Stimulated activated effector memory CD8-positive, alpha-beta T cell treated with anti-CD3 and anti-CD28 coated beads, Interleukin-12 subunit alpha, Interleukin-12 subunit beta, amount 100 ng/mL, for 72 hours (primary cell): ENCODE data around the gene KIFBP.
"Not testable (repeated sequence)": the region's sequence is repeated elsewhere in the genome, so short reads cannot be mapped to it uniquely, and the experiment has no call there.

Experiments used
- ATAC-seq: fragments of 150-1000 bp; cut with Tn5 transposase; 2 replicates; pipeline ENCODE4 v1.10.0; 2021
- DNase-seq, 2 donors: peaks; one replicate each; pipeline ENCODE4 v3.0.0; 2021 to 2022; ENCODE audit warnings: low spot score in 2 of 2
- H3K27ac Mint-ChIP-seq: one replicate; pipeline ENCODE4 v1.8.0; 2022; ENCODE audit warnings: mild to moderate bottlenecking, mixed read lengths
- H3K36me3 Mint-ChIP-seq: one replicate; pipeline ENCODE4 v1.8.0; 2022; ENCODE audit warnings: mild to moderate bottlenecking, mixed read lengths
- H3K4me1 Mint-ChIP-seq: one replicate; pipeline ENCODE4 v1.8.0; 2022; ENCODE audit warnings: mixed read lengths
- H3K4me3 Mint-ChIP-seq: one replicate; pipeline ENCODE4 v1.8.0; 2022; ENCODE audit warnings: mild to moderate bottlenecking, mixed read lengths
- H3K9me3 Mint-ChIP-seq: one replicate; pipeline ENCODE4 v1.8.0; 2022; ENCODE audit warnings: mixed read lengths

Gene KIFBP

GRCh38 chr10:68982389-68982788 lies 6.2 kb upstream of the KIFBP start:
- DNase-seq (peak in 1 of 2 donors; percentile 38), ATAC-seq (no peak)
- Mint-ChIP-seq H3K9me3 (no peaks in the 10 kb centered on the region), H3K27ac (peak overlapping the region; percentile 60), H3K4me3 (no peak overlapping the region), H3K36me3 (peaks cover 98% of the 10 kb centered on the region), H3K4me1 (peaks cover 11% of the 10 kb centered on the region)

GRCh38 chr10:68987611-68988010 lies 992 bp upstream of the KIFBP start:
- no peak for DNase-seq
- Mint-ChIP-seq H3K4me1 (peaks cover 45% of the 10 kb centered on the region), H3K27ac (no peak overlapping the region), H3K36me3 (peaks cover 66% of the 10 kb centered on the region), H3K4me3 (peak overlapping the region; percentile 91), H3K9me3 (no peaks in the 10 kb centered on the region)
- no peak for ATAC-seq

GRCh38 chr10:68989317-68989990 lies 851 bp downstream of the KIFBP start:
- Mint-ChIP-seq H3K9me3 (no peaks in the 10 kb centered on the region), H3K4me1 (peaks cover 52% of the 10 kb centered on the region)
- DNase-seq, result no peak

GRCh38 chr10:68992636-68993440 lies 4.2 kb downstream of the KIFBP start:
- Mint-ChIP-seq H3K27ac (peak overlapping the region; percentile 30), H3K9me3 (no peaks in the 10 kb centered on the region), H3K36me3 (peaks cover 18% of the 10 kb centered on the region), H3K4me1 (peaks cover 57% of the 10 kb centered on the region), H3K4me3 (peak overlapping the region; percentile 0)
- ATAC-seq (no peak), DNase-seq (peak in 1 of 2 donors; percentile 45)

More at GRCh38 chr10:68989317-68989990, 851 bp downstream of the KIFBP start:
- H3K27ac Mint-ChIP-seq, result peak overlapping the region; percentile 94
- H3K4me3 Mint-ChIP-seq, result peak overlapping the region; percentile 91
- no peak for ATAC-seq
- H3K36me3 Mint-ChIP-seq, result peaks cover 48% of the 10 kb centered on the region

GRCh38 chr10:68997211-68997610 lies 8.6 kb downstream of the KIFBP start:
- H3K36me3 Mint-ChIP-seq, result peaks cover 19% of the 10 kb centered on the region
- H3K9me3 Mint-ChIP-seq, result no peaks in the 10 kb centered on the region
- peak overlapping the region; percentile 53 for H3K4me3 Mint-ChIP-seq
- ATAC-seq (peak; percentile 11), DNase-seq (no peak)
- peaks cover 34% of the 10 kb centered on the region for H3K4me1 Mint-ChIP-seq
- peak overlapping the region; percentile 93 for H3K27ac Mint-ChIP-seq

- ATAC-seq, result no peak
- H3K9me3 Mint-ChIP-seq, result no peaks in the 10 kb centered on the region
- H3K27ac Mint-ChIP-seq, result no peak overlapping the region
- H3K4me1 Mint-ChIP-seq, result peaks cover 5% of the 10 kb centered on the region
- no peak for DNase-seq
- peaks cover 67% of the 10 kb centered on the region for H3K36me3 Mint-ChIP-seq
- H3K4me3 Mint-ChIP-seq, result no peak overlapping the region
These were observed 16.2 kb downstream of the KIFBP start for GRCh38 chr10:69004821-69005220.

GRCh38 chr10:69005704-69006485 lies 17.3 kb downstream of the KIFBP start:
- Mint-ChIP-seq H3K36me3 (peaks cover 68% of the 10 kb centered on the region), H3K4me1 (no peaks in the 10 kb centered on the region), H3K27ac (no peak overlapping the region)

GRCh38 chr10:69007260-69007659 lies 18.7 kb downstream of the KIFBP start:
- no peaks in the 10 kb centered on the region for H3K9me3 Mint-ChIP-seq
- H3K36me3 Mint-ChIP-seq, result peaks cover 70% of the 10 kb centered on the region
- ATAC-seq (no peak), DNase-seq (peak in 1 of 2 donors; percentile 2)
- H3K4me3 Mint-ChIP-seq, result no peak overlapping the region
- H3K27ac Mint-ChIP-seq, result no peak overlapping the region
- H3K4me1 Mint-ChIP-seq, result no peaks in the 10 kb centered on the region

More at GRCh38 chr10:69005704-69006485, 17.3 kb downstream of the KIFBP start:
- ATAC-seq, result no peak
- DNase-seq, result no peak
- no peaks in the 10 kb centered on the region for H3K9me3 Mint-ChIP-seq
- H3K4me3 Mint-ChIP-seq, result no peak overlapping the region

GRCh38 chr10:69009360-69009759 lies 20.8 kb downstream of the KIFBP start:
- Mint-ChIP-seq H3K36me3 (peaks cover 74% of the 10 kb centered on the region), H3K4me1 (peaks cover 11% of the 10 kb centered on the region), H3K27ac (no peak overlapping the region), H3K4me3 (no peak overlapping the region), H3K9me3 (no peaks in the 10 kb centered on the region)
- DNase-seq, result no peak
- ATAC-seq, result no peak

- peaks cover 73% of the 10 kb centered on the region for H3K36me3 Mint-ChIP-seq
- DNase-seq (no peak), ATAC-seq (no peak)
- H3K27ac Mint-ChIP-seq, result no peak overlapping the region
- H3K9me3 Mint-ChIP-seq, result no peaks in the 10 kb centered on the region
- no peak overlapping the region for H3K4me3 Mint-ChIP-seq
- peaks cover 11% of the 10 kb centered on the region for H3K4me1 Mint-ChIP-seq
These were observed 21.6 kb downstream of the KIFBP start for GRCh38 chr10:69010151-69010640.

GRCh38 chr10:69012778-69013177 lies 24.2 kb downstream of the KIFBP start:
- peak; percentile 82 for ATAC-seq

GRCh38 chr10:69014171-69014570 lies 25.6 kb downstream of the KIFBP start:
- no peak overlapping the region for H3K4me3 Mint-ChIP-seq
- peak overlapping the region; percentile 8 for H3K27ac Mint-ChIP-seq
- H3K4me1 Mint-ChIP-seq, result peaks cover 11% of the 10 kb centered on the region
- peaks cover 42% of the 10 kb centered on the region for H3K36me3 Mint-ChIP-seq
- no peak for ATAC-seq
- H3K9me3 Mint-ChIP-seq, result no peaks in the 10 kb centered on the region
- DNase-seq, result no peak

More at GRCh38 chr10:69012778-69013177, 24.2 kb downstream of the KIFBP start:
- H3K4me3 Mint-ChIP-seq, H3K9me3 Mint-ChIP-seq, DNase-seq: not testable (repeated sequence)
- H3K27ac Mint-ChIP-seq, result peak overlapping the region; percentile 72
- peaks cover 56% of the 10 kb centered on the region for H3K36me3 Mint-ChIP-seq
- peaks cover 11% of the 10 kb centered on the region for H3K4me1 Mint-ChIP-seq

GRCh38 chr10:69018613-69019012 lies 30.0 kb downstream of the KIFBP start:
- Mint-ChIP-seq H3K36me3 (peaks cover 6% of the 10 kb centered on the region), H3K4me1 (peaks cover 4% of the 10 kb centered on the region), H3K27ac (peak overlapping the region; percentile 59), H3K9me3 (no peaks in the 10 kb centered on the region), H3K4me3 (no peak overlapping the region)
- DNase-seq (no peak), ATAC-seq (no peak)

GRCh38 chr10:69022611-69023010 lies 34.0 kb downstream of the KIFBP start:
- Mint-ChIP-seq H3K4me3 (no peak overlapping the region), H3K27ac (no peak overlapping the region), H3K4me1 (peaks cover 6% of the 10 kb centered on the region)

GRCh38 chr10:69025370-69025896 lies 36.8 kb downstream of the KIFBP start:
- no peak overlapping the region for H3K4me3 Mint-ChIP-seq
- no peaks in the 10 kb centered on the region for H3K36me3 Mint-ChIP-seq
- ATAC-seq, result no peak
- DNase-seq, result no peak
- H3K4me1 Mint-ChIP-seq, result peaks cover 10% of the 10 kb centered on the region
- no peaks in the 10 kb centered on the region for H3K9me3 Mint-ChIP-seq
- no peak overlapping the region for H3K27ac Mint-ChIP-seq

More at GRCh38 chr10:69022611-69023010, 34.0 kb downstream of the KIFBP start:
- Mint-ChIP-seq H3K9me3 (no peaks in the 10 kb centered on the region), H3K36me3 (no peaks in the 10 kb centered on the region)
- no peak for ATAC-seq
- DNase-seq, result no peak
